GM18511 (cell line): Measurements from ENCODE around the gene TMEM79.
A peak's percentile ranks its signal among the peaks of the same experiment; 100 is the strongest.
"Not testable (repeated sequence)": the region's sequence is repeated elsewhere in the genome, so short reads cannot be mapped to it uniquely, and the experiment has no call there.

Experiments
- ATAC-seq: cut with Tn5 transposase; IDR thresholded peaks from one replicate; pipeline ENCODE4 v1.9.1; 2021; ENCODE audit warnings: mild to moderate bottlenecking, moderate library complexity; ENCODE audit not compliant: unreplicated experiment

The TMEM79 gene

GRCh38 chr1:156298852-156299357, 14.8 kb downstream of the TMEM79 start, which contains the start of gene VHLL:
VHLL (minus strand) TSS chr1:156299307; CDS start chr1:156299189, 118 bp downstream.
- ATAC-seq = no peak

GRCh38 chr1:156303241-156303640, 19.1 kb downstream of the TMEM79 start:
- no peak for ATAC-seq

GRCh38 chr1:156305215-156305614, 21.1 kb downstream of the TMEM79 start:
- no peak for ATAC-seq

- ATAC-seq = no peak
Observed at GRCh38 chr1:156308078-156308477, 24.0 kb downstream of the TMEM79 start.

DNA sequence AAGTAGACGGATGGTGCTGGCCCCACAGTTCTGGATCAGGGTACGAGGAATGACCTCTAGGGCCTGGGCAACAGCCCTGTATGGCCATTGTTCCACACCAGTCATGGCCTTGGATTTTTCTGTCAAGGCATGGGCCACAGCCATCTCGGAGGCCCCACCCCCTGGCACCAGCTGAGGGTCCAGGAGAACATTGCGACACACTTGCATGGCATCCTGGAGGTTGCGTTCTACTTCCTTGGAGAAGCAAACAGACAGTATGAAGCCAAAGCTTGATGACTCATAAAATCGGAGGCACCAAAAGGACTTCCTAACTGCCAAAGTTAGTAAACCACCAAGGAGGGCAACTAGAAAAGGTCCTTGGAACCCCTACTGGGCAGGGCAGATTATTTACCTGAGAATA, 26.8 kb downstream of the TMEM79 start:
- no peak for ATAC-seq

DNA sequence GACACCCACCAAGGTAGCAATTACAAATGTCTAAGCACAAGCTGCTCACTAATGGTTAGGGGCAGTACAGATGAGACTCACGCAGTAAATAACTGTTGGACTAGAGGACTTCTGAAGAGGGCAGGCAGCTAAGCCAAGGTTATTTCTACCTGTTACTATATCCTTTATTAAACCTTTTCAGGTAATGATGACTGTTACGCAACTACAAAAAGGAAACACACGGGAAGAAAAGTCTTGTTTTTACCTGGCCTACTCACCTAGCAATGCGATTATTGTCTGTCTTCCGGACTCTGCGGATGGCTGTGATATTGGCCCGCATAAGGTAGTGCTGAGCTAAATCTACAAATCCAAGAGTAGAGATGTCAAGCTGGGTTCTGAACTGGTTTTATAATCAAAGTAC, 32.8 kb downstream of the TMEM79 start:
- no peak for ATAC-seq

- no peak for ATAC-seq
Observed at GRCh38 chr1:156319664-156320063, 35.5 kb downstream of the TMEM79 start.

DNA sequence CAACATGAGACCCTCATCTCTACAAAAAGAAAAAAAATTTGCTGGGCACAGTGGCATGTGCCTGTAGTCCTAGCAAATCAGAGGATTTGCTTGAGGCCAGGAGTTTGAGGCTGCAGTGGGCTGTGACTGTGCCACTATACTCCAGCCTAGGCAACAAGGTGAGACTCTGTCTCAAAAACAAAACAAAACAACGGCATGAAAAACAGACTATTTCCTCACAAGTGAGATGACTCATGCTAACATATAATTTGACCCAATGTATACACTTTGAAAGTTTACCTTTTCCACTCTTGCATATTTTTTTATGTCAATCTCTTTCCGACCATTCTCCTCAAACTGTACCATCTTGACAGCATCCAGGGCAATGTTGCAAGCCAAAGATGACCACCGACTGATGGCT, 36.4 kb downstream of the TMEM79 start:
- ATAC-seq = no peak

- not testable (repeated sequence) for ATAC-seq
Observed at GRCh38 chr1:156323179-156323578, 39.1 kb downstream of the TMEM79 start.

- ATAC-seq = no peak
Observed at GRCh38 chr1:156336242-156336641, 52.1 kb downstream of the TMEM79 start.

GRCh38 chr1:156337052-156337887, 53.1 kb downstream of the TMEM79 start:
- no peak for ATAC-seq

GRCh38 chr1:156337888-156338179, 53.7 kb downstream of the TMEM79 start:
- ATAC-seq = no peak

GRCh38 chr1:156338180-156338976, 54.3 kb downstream of the TMEM79 start, which contains the start of the genes CCT3 and TSACC:
CCT3 (minus strand) TSS chr1:156338292; CDS start chr1:156338184, 108 bp downstream.
TSACC (plus strand) TSS chr1:156338526; CDS start chr1:156339758, 1,232 bp downstream.
- peak; percentile 94 for ATAC-seq
